Measurements from ENCODE around the gene TTC34. TPM values are rescaled to one million over a fixed set of nuclear protein-coding genes. Genes with fewer than 3 reads are reported as not detected.
A peak's percentile ranks its signal among the peaks of the same experiment; 100 is the strongest.

The TTC34 gene
- total RNA-seq, 1 donor: 0.36 TPM

DNA sequence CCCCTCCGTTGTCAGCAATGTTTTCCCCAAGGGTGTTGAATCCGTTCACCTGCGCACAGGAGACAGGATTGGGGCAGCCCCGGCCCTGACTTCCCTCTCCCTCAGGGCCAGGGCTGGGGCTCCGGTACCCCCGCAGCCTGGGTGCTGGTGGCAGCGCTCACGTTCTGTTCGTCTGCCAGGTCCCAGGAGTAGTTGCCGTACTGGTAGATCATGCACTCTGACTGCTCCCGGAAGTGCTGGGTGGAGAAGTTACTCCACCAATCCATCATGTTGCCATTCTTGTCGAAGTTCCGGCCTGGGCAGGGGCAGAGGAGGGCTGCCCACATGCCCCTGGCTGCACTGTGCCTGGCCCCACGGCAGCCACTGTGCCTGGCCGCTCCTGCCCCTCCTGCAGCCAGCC lies 208.8 kb downstream of the TTC34 start:
- no peak overlapping the region for H3K4me3 ChIP-seq (ENCODE audit: insufficient read depth, low read length)
- no peaks in the 10 kb centered on the region for H3K36me3 ChIP-seq (ENCODE audit: insufficient read depth, low read length)
- H4K20me1 ChIP-seq (ENCODE audit: insufficient read depth, low read length): no peaks in the 10 kb centered on the region
- H3K4me1 ChIP-seq (ENCODE audit: insufficient read depth, low read length): no peaks in the 10 kb centered on the region
- TF ChIP-seq, protein P1, sequence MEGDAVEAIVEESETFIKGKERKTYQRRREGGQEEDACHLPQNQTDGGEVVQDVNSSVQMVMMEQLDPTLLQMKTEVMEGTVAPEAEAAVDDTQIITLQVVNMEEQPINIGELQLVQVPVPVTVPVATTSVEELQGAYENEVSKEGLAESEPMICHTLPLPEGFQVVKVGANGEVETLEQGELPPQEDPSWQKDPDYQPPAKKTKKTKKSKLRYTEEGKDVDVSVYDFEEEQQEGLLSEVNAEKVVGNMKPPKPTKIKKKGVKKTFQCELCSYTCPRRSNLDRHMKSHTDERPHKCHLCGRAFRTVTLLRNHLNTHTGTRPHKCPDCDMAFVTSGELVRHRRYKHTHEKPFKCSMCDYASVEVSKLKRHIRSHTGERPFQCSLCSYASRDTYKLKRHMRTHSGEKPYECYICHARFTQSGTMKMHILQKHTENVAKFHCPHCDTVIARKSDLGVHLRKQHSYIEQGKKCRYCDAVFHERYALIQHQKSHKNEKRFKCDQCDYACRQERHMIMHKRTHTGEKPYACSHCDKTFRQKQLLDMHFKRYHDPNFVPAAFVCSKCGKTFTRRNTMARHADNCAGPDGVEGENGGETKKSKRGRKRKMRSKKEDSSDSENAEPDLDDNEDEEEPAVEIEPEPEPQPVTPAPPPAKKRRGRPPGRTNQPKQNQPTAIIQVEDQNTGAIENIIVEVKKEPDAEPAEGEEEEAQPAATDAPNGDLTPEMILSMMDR (IDR thresholded peaks at IDR 0.05; ENCODE audit: extremely low read depth, low read depth, low read length): no peak
- peak; percentile 58 for DNase-seq (ENCODE audit: insufficient read length, low spot score, missing footprints)
- H2AFZ ChIP-seq (ENCODE audit: low read length): no peak overlapping the region
- H3K9me3 ChIP-seq (ENCODE audit: low read depth, low read length): no peaks in the 10 kb centered on the region
- H3K79me2 ChIP-seq (ENCODE audit: insufficient read depth, low read length): no peaks in the 10 kb centered on the region
- no peaks in the 10 kb centered on the region for H3K27me3 ChIP-seq (ENCODE audit: insufficient read depth, low read length)
- no peak overlapping the region for H3K27ac ChIP-seq (ENCODE audit: low read depth, low read length)
- H3K4me2 ChIP-seq (ENCODE audit: insufficient read depth, low read length): no peak overlapping the region

DNA sequence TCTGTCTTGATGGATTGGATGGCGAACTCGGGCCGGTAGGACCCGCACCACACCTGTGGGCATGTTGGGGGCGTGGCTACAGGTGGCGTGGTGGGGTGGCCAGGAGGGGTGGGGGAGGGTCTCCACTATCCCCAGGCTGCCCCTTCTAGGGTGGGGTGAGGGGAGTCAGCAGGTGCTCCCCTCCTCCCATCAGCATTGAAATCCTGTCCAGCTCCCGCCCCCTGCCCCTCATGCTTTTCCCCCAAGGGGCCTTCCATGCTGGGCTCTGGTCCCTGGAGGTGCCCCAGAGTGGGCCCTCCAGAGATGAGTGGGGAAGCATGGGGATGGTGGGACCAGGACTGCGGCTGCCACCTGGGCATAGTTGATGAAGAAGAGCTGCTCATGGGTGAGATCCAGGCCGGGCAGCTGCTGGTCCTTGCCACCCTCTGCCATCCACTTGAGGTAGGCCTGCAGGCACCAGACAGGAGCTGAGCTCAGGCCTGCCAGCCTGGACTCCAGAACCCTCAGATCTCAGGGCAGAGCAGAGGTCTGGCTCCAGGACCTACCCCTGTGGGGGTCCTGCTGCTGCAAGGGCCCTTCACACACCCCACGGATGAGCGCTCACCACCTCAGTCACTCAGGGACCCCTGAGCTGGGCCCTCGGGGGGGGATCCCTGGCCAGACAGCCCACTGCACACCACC lies 209.8 kb downstream of the TTC34 start:
- Histone ChIP-seq H3K27ac (ENCODE audit: low read depth, low read length) (no peak overlapping the region), H3K36me3 (ENCODE audit: insufficient read depth, low read length) (no peaks in the 10 kb centered on the region), H3K4me1 (ENCODE audit: insufficient read depth, low read length) (no peaks in the 10 kb centered on the region), H3K79me2 (ENCODE audit: insufficient read depth, low read length) (peaks cover 4% of the 10 kb centered on the region), H3K4me2 (ENCODE audit: insufficient read depth, low read length) (no peak overlapping the region), H2AFZ (ENCODE audit: low read length) (no peak overlapping the region), H3K9me3 (ENCODE audit: low read depth, low read length) (no peaks in the 10 kb centered on the region), H3K4me3 (ENCODE audit: insufficient read depth, low read length) (no peak overlapping the region), H3K27me3 (ENCODE audit: insufficient read depth, low read length) (no peaks in the 10 kb centered on the region), H4K20me1 (ENCODE audit: insufficient read depth, low read length) (no peaks in the 10 kb centered on the region)
- DNase-seq (ENCODE audit: insufficient read length, low spot score, missing footprints): peak; percentile 86
- TF ChIP-seq, protein P1 (IDR thresholded peaks at IDR 0.05; ENCODE audit: extremely low read depth, low read depth, low read length): no peak

DNA sequence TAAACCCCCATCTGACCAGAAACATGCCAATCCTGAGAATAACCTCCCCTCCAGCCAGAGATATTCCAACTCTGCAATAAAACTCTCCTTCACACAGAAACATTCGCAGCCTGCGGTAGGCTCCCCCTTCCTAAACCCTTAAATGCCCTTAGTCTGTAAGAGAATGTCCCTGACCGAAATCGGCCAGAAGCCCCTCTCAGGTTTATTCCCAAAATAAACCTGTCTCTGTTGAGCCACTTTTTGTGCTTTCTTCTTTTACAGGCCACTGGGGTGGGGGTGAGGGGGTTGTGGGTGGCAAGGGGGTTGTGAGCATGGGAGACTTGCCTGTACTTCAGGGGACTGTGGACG lies 210.3 kb downstream of the TTC34 start:
- no peak for DNase-seq (ENCODE audit: insufficient read length, low spot score, missing footprints)
- H3K27ac ChIP-seq (ENCODE audit: low read depth, low read length): no peak overlapping the region
- peaks cover 4% of the 10 kb centered on the region for H3K79me2 ChIP-seq (ENCODE audit: insufficient read depth, low read length)
- H3K4me1 ChIP-seq (ENCODE audit: insufficient read depth, low read length): no peaks in the 10 kb centered on the region
- H3K9me3 ChIP-seq (ENCODE audit: low read depth, low read length): no peaks in the 10 kb centered on the region
- no peak overlapping the region for H3K4me2 ChIP-seq (ENCODE audit: insufficient read depth, low read length)
- TF ChIP-seq, protein P1 (IDR thresholded peaks at IDR 0.05; ENCODE audit: extremely low read depth, low read depth, low read length): no peak
- no peak overlapping the region for H3K4me3 ChIP-seq (ENCODE audit: insufficient read depth, low read length)
- no peaks in the 10 kb centered on the region for H3K27me3 ChIP-seq (ENCODE audit: insufficient read depth, low read length)
- H2AFZ ChIP-seq (ENCODE audit: low read length): no peak overlapping the region
- no peaks in the 10 kb centered on the region for H4K20me1 ChIP-seq (ENCODE audit: insufficient read depth, low read length)
- H3K36me3 ChIP-seq (ENCODE audit: insufficient read depth, low read length): no peaks in the 10 kb centered on the region

DNA sequence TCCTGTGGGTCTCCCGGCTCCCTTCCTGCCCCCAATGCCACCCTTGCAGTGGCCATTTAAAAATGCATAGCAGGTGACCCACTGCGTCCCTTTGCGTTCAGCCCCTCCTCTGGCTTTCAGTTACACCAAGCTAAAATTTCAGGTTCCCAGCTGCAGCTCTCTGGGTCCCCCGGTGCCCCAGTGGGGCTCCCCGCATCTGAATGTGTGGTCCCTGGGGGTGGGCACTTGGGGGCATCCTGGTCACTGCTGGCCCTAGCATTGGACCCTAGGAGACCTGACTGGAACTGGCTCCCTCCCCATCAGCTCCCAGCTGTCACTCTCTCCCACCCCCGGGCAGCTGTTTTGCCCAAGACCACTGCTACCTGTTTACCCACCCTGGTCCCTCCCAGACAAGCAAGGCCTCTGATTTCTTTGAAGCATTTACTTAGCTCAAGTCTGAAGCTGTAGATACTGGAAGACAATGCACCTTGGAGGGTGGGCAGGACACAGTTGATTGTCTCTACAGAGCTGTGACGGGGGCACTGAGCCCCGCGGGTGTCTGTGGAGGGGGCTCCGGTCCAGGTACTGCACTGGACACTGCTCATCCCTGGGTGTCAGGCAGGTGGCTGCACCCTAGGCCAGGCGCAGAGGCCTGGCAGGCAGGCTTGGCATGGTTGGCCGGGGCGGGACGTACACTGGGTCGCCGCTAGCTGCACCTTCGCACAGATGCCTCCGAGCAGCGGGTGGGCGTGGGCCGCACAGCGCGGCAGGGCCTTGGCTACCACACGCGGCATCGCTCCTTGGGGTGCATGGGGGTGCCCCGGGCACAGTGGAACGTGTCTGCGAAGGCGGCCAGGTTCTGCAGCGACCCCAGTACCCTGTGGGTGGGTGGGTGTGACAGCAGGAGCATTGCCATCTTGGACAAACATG lies 211.0 kb downstream of the TTC34 start:
- peaks cover 3% of the 10 kb centered on the region for H3K4me1 ChIP-seq (ENCODE audit: insufficient read depth, low read length)
- peaks cover 4% of the 10 kb centered on the region for H3K79me2 ChIP-seq (ENCODE audit: insufficient read depth, low read length)
- H3K27me3 ChIP-seq (ENCODE audit: insufficient read depth, low read length): no peaks in the 10 kb centered on the region
- H3K4me2 ChIP-seq (ENCODE audit: insufficient read depth, low read length): no peak overlapping the region
- DNase-seq (ENCODE audit: insufficient read length, low spot score, missing footprints): peak; percentile 90
- H3K27ac ChIP-seq (ENCODE audit: low read depth, low read length): no peak overlapping the region
- H2AFZ ChIP-seq (ENCODE audit: low read length): no peak overlapping the region
- H3K9me3 ChIP-seq (ENCODE audit: low read depth, low read length): no peaks in the 10 kb centered on the region
- no peaks in the 10 kb centered on the region for H3K36me3 ChIP-seq (ENCODE audit: insufficient read depth, low read length)
- H3K4me3 ChIP-seq (ENCODE audit: insufficient read depth, low read length): no peak overlapping the region
- H4K20me1 ChIP-seq (ENCODE audit: insufficient read depth, low read length): no peaks in the 10 kb centered on the region
- TF ChIP-seq, protein P1 (IDR thresholded peaks at IDR 0.05; ENCODE audit: extremely low read depth, low read depth, low read length): no peak

Measured in osteoblast (primary cell).